Skeletal muscle satellite cell (primary cell): ENCODE data around the gene HPDL. TPM values are rescaled to one million over a fixed set of nuclear protein-coding genes. Genes with fewer than 3 reads are reported as not detected.
A peak's percentile ranks its signal among the peaks of the same experiment; 100 is the strongest.
"Not testable (repeated sequence)": the region's sequence is repeated elsewhere in the genome, so short reads cannot be mapped to it uniquely, and the experiment has no call there.

ENCODE experiments used
- H3K27me3 ChIP-seq: 2 replicates; pipeline ENCODE4 v1.7.0; 2013; ENCODE audit warnings: low read length; ENCODE audit not compliant: control insufficient read depth, insufficient read depth
- H3K36me3 ChIP-seq: 2 replicates; pipeline ENCODE4 v1.7.0; 2013; ENCODE audit warnings: mild to moderate bottlenecking, control low read depth, low read length; ENCODE audit not compliant: insufficient read depth
- H3K4me1 ChIP-seq: 2 replicates; pipeline ENCODE4 v1.7.0; 2013; ENCODE audit warnings: low read length; ENCODE audit not compliant: control insufficient read depth, insufficient read depth
- H3K4me2 ChIP-seq: 2 replicates; pipeline ENCODE4 v1.7.0; 2013; ENCODE audit warnings: mild to moderate bottlenecking, low read length
- H3K4me3 ChIP-seq: 2 replicates; pipeline ENCODE4 v1.7.0; 2013; ENCODE audit warnings: low read length
- H3K9ac ChIP-seq: 2 replicates; pipeline ENCODE4 v1.7.0; 2013; ENCODE audit warnings: mild to moderate bottlenecking, low read depth, low read length, moderate library complexity
- H3K9me3 ChIP-seq: replicated peaks from 2 replicates; pipeline ENCODE4 v1.7.0; 2013; ENCODE audit warnings: mild to moderate bottlenecking, control low read depth, low read length
- total RNA-seq: library from RNA; depleted of rRNA; stranded (reverse); fragments of >200 nt; gene quantifications from 2 replicates; pipeline ENCODE4 v1.2.3, GENCODE V29; 2012; rRNA removed

HPDL gene
- 2.2 and 3.0 TPM in 2 replicates for total RNA-seq

- Histone ChIP-seq H3K9me3 (no peaks in the 10 kb centered on the region), H3K4me2 (peak within 1 kb of the TSS; percentile 97), H3K4me3 (peak within 1 kb of the TSS; percentile 78), H3K9ac (peak within 1 kb of the TSS; percentile 65), H3K36me3 (peaks cover 13% of the 10 kb centered on the region), H3K27me3 (no peaks in the 10 kb centered on the region), H3K4me1 (peaks cover 13% of the 10 kb centered on the region)
Measured at GRCh38 chr1:45326627-45327623, at the start of gene HPDL. Gene HPDL (plus strand): TSS chr1:45326895. CDS start chr1:45327149, 254 bp downstream.

GRCh38 chr1:45282351-45282750 is 44.3 kb upstream of the HPDL start:
- Histone ChIP-seq H3K4me3 (no peak overlapping the region), H3K9me3 (no peaks in the 10 kb centered on the region), H3K9ac (no peak overlapping the region), H3K36me3 (no peaks in the 10 kb centered on the region), H3K27me3 (no peaks in the 10 kb centered on the region), H3K4me2 (no peak overlapping the region), H3K4me1 (no peaks in the 10 kb centered on the region)

GRCh38 chr1:45284858-45285257 is 41.8 kb upstream of the HPDL start:
- H3K4me1 ChIP-seq, H3K9me3 ChIP-seq, H3K4me2 ChIP-seq, H3K4me3 ChIP-seq, H3K36me3 ChIP-seq, H3K9ac ChIP-seq, H3K27me3 ChIP-seq: not testable (repeated sequence)

DNA sequence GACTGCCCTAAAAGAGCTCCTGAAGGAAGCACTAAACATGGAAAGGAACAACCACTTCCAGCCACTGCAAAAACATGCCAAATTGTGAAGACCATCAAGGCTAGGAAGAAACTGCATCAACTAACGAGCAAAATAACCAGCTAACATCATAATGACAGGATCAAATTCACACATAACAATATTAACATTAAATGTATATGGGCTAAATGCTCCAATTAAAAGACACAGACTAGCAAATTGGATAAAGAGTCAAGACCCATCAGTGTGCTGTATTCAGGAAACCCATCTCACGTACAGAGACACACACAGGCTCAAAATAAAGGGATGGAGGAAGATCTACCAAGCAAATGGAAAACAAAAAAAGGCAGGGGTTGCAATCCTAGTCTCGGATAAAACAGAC is 40.2 kb upstream of the HPDL start:
- H3K4me1 ChIP-seq, H3K4me3 ChIP-seq, H3K4me2 ChIP-seq, H3K9ac ChIP-seq, H3K27me3 ChIP-seq, H3K36me3 ChIP-seq, H3K9me3 ChIP-seq: not testable (repeated sequence)

GRCh38 chr1:45291002-45291401 is 35.7 kb upstream of the HPDL start:
- H3K9ac ChIP-seq, H3K4me3 ChIP-seq: not testable (repeated sequence)

GRCh38 chr1:45291716-45292115 is 35.0 kb upstream of the HPDL start:
- no peak overlapping the region for H3K4me2 ChIP-seq
- no peaks in the 10 kb centered on the region for H3K36me3 ChIP-seq
- H3K4me3 ChIP-seq = no peak overlapping the region
- H3K9me3 ChIP-seq = no peaks in the 10 kb centered on the region
- no peaks in the 10 kb centered on the region for H3K27me3 ChIP-seq
- no peaks in the 10 kb centered on the region for H3K4me1 ChIP-seq
- no peak overlapping the region for H3K9ac ChIP-seq

More at GRCh38 chr1:45291002-45291401, 35.7 kb upstream of the HPDL start:
- H3K4me2 ChIP-seq, H3K4me1 ChIP-seq, H3K27me3 ChIP-seq, H3K9me3 ChIP-seq, H3K36me3 ChIP-seq: not testable (repeated sequence)

DNA sequence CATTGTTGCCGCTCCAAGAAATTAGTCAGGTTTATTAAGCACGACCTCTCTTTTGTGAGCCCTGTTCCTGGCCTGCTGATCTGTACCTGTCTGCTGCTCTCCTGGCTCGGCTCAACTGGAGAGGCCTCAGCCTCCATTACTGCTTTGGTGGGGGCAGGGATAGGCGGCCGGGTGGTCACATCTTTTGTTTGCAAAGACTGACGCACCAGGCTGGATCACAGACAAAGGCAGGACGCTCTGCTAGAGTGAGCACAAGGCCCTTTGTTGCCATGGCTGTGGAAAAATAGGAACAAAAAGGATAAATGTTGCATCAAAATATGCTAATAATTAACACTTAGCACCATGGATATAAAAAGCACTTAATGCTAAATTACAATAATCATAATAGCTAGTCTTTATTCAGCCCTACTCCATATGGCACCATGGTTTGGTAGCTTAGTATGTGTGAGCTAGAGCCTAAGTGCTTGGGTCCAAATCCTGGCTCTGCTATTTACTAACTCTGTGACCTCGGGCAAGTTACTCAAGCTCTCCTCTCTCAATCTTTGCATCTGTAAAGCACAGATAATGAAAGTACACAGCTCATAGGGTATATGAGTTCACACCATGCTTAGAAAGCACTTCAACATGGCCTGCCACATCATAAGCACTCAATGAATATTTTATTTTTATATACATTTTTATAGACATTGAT is 28.9 kb upstream of the HPDL start:
- no peak overlapping the region for H3K9ac ChIP-seq
- no peak overlapping the region for H3K4me2 ChIP-seq
- H3K4me3 ChIP-seq = no peak overlapping the region

DNA sequence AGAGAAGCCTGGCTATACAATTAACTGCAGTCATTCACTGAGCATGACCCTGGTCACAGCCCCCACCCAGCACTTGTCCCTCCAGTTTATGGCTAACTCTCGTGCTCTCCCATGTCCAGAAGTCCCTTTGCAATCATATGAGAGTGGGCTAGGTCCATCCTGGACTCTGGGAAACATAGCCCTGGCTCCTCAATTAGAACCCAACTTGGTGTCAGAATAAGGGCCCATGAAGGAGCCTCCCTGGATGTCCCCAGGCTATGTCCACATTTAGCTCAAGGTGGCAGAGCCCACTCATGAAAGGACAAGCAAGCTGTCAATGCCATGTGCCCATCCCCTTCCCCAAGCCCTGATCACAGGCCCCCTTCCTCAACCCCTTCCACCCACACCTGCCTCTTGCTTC is 27.4 kb upstream of the HPDL start:
- Histone ChIP-seq H3K4me1 (peaks cover 3% of the 10 kb centered on the region), H3K4me3 (no peak overlapping the region), H3K36me3 (no peaks in the 10 kb centered on the region), H3K4me2 (no peak overlapping the region), H3K9me3 (no peaks in the 10 kb centered on the region), H3K9ac (no peak overlapping the region), H3K27me3 (no peaks in the 10 kb centered on the region)

More for the DNA sequence above, 28.9 kb upstream of the HPDL start:
- H3K36me3 ChIP-seq = no peaks in the 10 kb centered on the region
- H3K4me1 ChIP-seq = no peaks in the 10 kb centered on the region
- no peaks in the 10 kb centered on the region for H3K9me3 ChIP-seq
- no peaks in the 10 kb centered on the region for H3K27me3 ChIP-seq

- Histone ChIP-seq H3K4me1 (peaks cover 8% of the 10 kb centered on the region), H3K4me2 (no peak overlapping the region), H3K9me3 (no peaks in the 10 kb centered on the region), H3K4me3 (no peak overlapping the region), H3K36me3 (no peaks in the 10 kb centered on the region), H3K9ac (no peak overlapping the region), H3K27me3 (no peaks in the 10 kb centered on the region)
Measured at GRCh38 chr1:45299981-45300668, 26.6 kb upstream of the HPDL start.

GRCh38 chr1:45300669-45300997 is 26.1 kb upstream of the HPDL start:
- H3K36me3 ChIP-seq = no peaks in the 10 kb centered on the region
- H3K4me3 ChIP-seq = no peak overlapping the region
- H3K4me1 ChIP-seq = peaks cover 8% of the 10 kb centered on the region
- no peak overlapping the region for H3K9ac ChIP-seq
- H3K9me3 ChIP-seq = no peaks in the 10 kb centered on the region
- no peaks in the 10 kb centered on the region for H3K27me3 ChIP-seq
- no peak overlapping the region for H3K4me2 ChIP-seq

DNA sequence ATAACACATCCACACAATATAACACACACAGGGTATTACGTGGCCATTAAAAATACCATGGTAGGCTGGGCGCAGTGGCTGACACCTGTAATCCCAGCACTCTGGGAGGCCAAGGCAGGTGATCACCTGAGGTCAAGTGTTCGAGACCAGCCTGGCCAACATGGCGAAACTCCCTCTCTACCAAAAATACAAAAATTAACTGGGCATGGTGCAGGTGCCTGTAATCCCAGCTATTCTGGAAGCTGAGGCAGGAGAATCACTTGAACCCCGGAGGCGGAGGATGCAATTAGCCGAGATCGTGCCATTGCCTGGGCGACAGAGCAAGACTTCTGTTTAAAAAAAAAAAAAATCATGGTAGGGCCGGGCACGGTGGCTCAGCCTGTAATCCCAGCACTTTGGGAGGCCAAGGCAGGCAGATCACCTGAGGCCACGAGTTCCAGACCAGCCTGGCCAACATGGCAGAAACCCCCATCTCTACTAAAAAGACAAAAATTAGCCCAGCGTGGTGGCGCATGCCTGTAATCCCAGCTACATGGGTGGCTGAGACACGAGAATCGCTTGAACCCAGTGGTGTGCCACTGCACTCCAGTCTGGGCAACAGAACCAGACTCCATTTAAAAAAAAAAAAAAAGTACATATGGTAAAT is 24.1 kb upstream of the HPDL start:
- H3K36me3 ChIP-seq = no peaks in the 10 kb centered on the region
- peak overlapping the region; percentile 84 for H3K9ac ChIP-seq
- H3K4me3 ChIP-seq = peak overlapping the region; percentile 73
- peak overlapping the region; percentile 82 for H3K4me2 ChIP-seq
- no peaks in the 10 kb centered on the region for H3K9me3 ChIP-seq
- H3K4me1 ChIP-seq = peaks cover 13% of the 10 kb centered on the region
- H3K27me3 ChIP-seq = no peaks in the 10 kb centered on the region
